Endothelial cell (in vitro differentiated cells): Measurements from ENCODE around the gene PLXNA2. TPM values are rescaled to one million over a fixed set of nuclear protein-coding genes. Genes with fewer than 3 reads are reported as not detected.

Experiments used
- DNase-seq: peaks from one replicate; pipeline ENCODE4 v3.0.0; 2021; ENCODE audit warnings: low spot score
- H3K27ac Mint-ChIP-seq: one replicate; pipeline ENCODE4 v1.8.0; 2021; ENCODE audit warnings: mixed read lengths, inconsistent platforms; ENCODE audit not compliant: unreplicated experiment
- H3K27me3 Mint-ChIP-seq: one replicate; pipeline ENCODE4 v1.8.0; 2021; ENCODE audit warnings: mild to moderate bottlenecking, moderate library complexity, mixed read lengths, inconsistent platforms; ENCODE audit not compliant: unreplicated experiment
- H3K36me3 Mint-ChIP-seq: one replicate; pipeline ENCODE4 v1.8.0; 2021; ENCODE audit warnings: mild to moderate bottlenecking, low read depth, mixed read lengths, inconsistent platforms; ENCODE audit not compliant: unreplicated experiment
- H3K4me1 Mint-ChIP-seq: one replicate; pipeline ENCODE4 v1.8.0; 2021; ENCODE audit warnings: mild to moderate bottlenecking, mixed read lengths, inconsistent platforms; ENCODE audit not compliant: unreplicated experiment
- H3K4me3 Mint-ChIP-seq: one replicate; pipeline ENCODE4 v1.8.0; 2021; ENCODE audit warnings: mild to moderate bottlenecking, mixed read lengths, inconsistent platforms; ENCODE audit not compliant: unreplicated experiment
- H3K9me3 Mint-ChIP-seq: one replicate; pipeline ENCODE4 v1.8.0; 2021; ENCODE audit warnings: mixed read lengths, inconsistent platforms; ENCODE audit not compliant: unreplicated experiment
- total RNA-seq: library from RNA; stranded (reverse); fragmentation: NEBNext Ultra II Directional; extraction: Animal tissue kit (Norgen Biotek cat#: 25700); gene quantifications from one replicate; pipeline ENCODE4 v1.2.1, GENCODE V29; 2021; ENCODE audit not compliant: unreplicated experiment
- TF ChIP-seq, protein P1 (sequence below): fragments of 200-600 bp; sonication (generic); IDR thresholded peaks from one replicate; pipeline ENCODE4 v1.5.0; 2021; ENCODE audit warnings: antibody characterized with exemption; ENCODE audit not compliant: unreplicated experiment

The PLXNA2 gene
- total RNA-seq, 1 donor from 2014 or later, result 25.6 TPM

DNA sequence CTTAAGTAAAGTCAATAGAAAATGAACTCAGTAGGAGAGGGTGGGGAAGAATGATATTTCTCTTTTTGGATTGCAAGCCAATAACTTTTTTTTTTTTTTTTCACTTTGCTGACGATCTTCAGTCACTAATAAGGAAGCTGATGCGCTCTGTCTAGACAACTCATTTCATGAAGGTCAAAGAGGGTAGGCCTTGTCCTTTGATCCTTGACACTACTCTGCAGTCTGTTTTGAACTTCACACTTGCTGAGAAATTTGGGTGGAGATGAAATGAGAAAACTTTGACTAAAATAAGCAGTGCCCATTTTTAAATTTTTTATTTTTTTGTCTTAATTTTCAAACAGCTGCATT is 20.9 kb upstream of the PLXNA2 start:
- H3K27ac Mint-ChIP-seq, result no peak overlapping the region
- no peak overlapping the region for H3K4me3 Mint-ChIP-seq
- no peaks in the 10 kb centered on the region for H3K36me3 Mint-ChIP-seq
- no peaks in the 10 kb centered on the region for H3K4me1 Mint-ChIP-seq
- no peaks in the 10 kb centered on the region for H3K9me3 Mint-ChIP-seq
- no peak for DNase-seq
- H3K27me3 Mint-ChIP-seq, result peaks cover 4% of the 10 kb centered on the region
- TF ChIP-seq, protein P1, sequence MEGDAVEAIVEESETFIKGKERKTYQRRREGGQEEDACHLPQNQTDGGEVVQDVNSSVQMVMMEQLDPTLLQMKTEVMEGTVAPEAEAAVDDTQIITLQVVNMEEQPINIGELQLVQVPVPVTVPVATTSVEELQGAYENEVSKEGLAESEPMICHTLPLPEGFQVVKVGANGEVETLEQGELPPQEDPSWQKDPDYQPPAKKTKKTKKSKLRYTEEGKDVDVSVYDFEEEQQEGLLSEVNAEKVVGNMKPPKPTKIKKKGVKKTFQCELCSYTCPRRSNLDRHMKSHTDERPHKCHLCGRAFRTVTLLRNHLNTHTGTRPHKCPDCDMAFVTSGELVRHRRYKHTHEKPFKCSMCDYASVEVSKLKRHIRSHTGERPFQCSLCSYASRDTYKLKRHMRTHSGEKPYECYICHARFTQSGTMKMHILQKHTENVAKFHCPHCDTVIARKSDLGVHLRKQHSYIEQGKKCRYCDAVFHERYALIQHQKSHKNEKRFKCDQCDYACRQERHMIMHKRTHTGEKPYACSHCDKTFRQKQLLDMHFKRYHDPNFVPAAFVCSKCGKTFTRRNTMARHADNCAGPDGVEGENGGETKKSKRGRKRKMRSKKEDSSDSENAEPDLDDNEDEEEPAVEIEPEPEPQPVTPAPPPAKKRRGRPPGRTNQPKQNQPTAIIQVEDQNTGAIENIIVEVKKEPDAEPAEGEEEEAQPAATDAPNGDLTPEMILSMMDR, result no peak

DNA sequence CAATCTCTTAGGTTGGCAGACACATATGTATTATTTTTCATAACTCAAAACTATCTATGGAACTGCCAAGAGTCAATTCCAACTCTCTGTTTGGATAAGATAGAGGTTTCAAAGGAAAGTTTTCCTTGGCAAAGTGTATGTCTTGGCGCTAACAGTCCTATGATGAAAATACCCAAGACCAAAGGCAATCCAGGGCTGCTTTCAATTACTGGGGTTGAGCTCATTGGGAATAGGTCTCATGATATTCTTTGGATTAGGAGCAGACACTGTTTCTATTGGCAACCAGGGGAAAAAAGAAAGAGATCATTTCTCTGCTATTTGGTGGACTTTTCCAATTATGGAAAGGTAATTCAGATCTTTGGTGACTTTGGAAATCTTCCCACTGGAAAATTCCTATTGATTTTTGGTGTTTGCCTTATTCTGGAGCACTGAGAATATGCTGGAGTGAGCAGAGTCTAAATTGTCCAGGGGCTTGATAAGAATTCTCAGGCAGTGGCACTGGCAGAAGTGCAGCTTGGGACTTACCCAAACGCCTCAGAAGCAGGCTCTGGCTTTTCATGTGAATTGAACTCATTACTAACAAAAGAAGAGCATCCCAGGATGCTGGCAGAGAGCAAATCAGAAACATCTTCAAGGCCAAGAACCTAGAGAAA is 20.4 kb upstream of the PLXNA2 start:
- no peaks in the 10 kb centered on the region for H3K9me3 Mint-ChIP-seq
- no peaks in the 10 kb centered on the region for H3K4me1 Mint-ChIP-seq
- TF ChIP-seq, protein P1, result no peak
- no peaks in the 10 kb centered on the region for H3K36me3 Mint-ChIP-seq
- no peak for DNase-seq
- H3K27ac Mint-ChIP-seq, result no peak overlapping the region
- peaks cover 4% of the 10 kb centered on the region for H3K27me3 Mint-ChIP-seq
- H3K4me3 Mint-ChIP-seq, result no peak overlapping the region

DNA sequence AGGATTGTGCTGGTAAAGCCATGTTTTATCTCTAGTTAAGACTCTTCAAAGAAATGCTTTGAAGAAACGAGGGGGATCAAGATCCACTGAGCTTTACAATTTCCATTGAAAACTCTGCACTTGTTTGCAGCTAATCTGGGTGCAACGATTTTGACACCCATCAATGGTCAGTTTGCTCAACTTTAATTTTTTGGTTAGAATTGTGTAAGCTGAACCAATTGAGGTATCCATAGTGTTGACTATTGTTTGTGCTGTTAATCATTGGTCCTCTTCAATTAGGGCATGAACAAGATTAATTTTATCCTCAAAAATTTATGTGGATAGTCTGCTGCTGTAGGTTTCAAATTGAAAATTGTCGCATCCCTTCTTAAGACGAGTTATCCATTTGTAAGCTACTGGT is 17.7 kb upstream of the PLXNA2 start:
- Mint-ChIP-seq H3K4me3 (no peak overlapping the region), H3K36me3 (no peaks in the 10 kb centered on the region), H3K9me3 (no peaks in the 10 kb centered on the region), H3K27ac (no peak overlapping the region), H3K27me3 (peaks cover under 1% of the 10 kb centered on the region), H3K4me1 (no peaks in the 10 kb centered on the region)
- no peak for DNase-seq
- TF ChIP-seq, protein P1, result no peak

DNA sequence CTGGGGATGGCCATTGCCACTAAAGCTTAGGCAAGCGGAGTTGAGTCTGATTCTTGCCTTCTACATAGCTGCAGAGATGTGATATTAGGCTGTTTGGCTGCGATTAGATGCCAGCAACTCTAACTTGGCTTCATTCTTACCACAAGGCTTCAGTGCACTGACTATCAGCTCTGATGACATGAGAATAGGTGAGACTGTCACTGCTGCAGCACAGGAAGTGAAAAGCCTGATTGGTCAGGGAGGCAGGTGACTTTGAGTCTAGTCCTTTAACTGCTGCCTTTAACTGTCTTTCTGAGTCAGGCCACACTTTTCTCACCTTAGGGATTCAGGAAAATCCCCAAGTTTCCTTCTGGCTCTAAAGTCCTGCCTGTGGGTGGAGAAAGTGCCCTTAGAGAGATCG is 14.1 kb upstream of the PLXNA2 start:
- DNase-seq, result no peak
- Mint-ChIP-seq H3K9me3 (no peaks in the 10 kb centered on the region), H3K27me3 (peaks cover 2% of the 10 kb centered on the region), H3K36me3 (no peaks in the 10 kb centered on the region), H3K4me1 (no peaks in the 10 kb centered on the region), H3K4me3 (no peak overlapping the region), H3K27ac (no peak overlapping the region)
- TF ChIP-seq, protein P1, result no peak

DNA sequence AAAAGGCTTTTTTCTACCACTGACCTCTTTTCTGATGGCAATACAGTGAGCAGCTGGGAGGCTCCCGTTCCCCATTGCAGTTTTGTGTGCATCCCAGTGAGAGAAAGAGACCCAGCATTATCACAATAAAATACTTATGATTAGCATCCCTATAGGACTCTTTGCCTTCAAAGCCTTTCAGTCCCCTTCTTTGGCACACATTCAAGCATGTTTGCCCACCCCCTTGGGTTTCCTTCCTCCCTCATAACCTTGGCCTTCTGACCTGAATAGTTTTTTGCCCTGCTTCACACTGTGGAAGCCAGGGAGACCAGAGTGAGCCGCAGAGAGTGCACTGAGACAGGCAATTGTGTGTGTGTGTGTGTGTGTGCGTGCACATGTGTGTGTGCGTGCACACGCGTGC is 13.2 kb upstream of the PLXNA2 start:
- Mint-ChIP-seq H3K4me3 (no peak overlapping the region), H3K36me3 (no peaks in the 10 kb centered on the region), H3K27me3 (peaks cover 2% of the 10 kb centered on the region), H3K27ac (no peak overlapping the region), H3K4me1 (no peaks in the 10 kb centered on the region), H3K9me3 (no peaks in the 10 kb centered on the region)
- TF ChIP-seq, protein P1, result no peak
- no peak for DNase-seq
